Activated T-helper 17 cell treated with anti-CD3 and anti-CD28 coated beads, Interleukin-2, amount 50 U/mL, for 72 hours (primary cell): ENCODE data around the gene FMO3. TPM values are rescaled to one million over a fixed set of nuclear protein-coding genes. Genes with fewer than 3 reads are reported as not detected.

Experiments
- ATAC-seq: fragments of 150-1000 bp; cut with Tn5 transposase; replicated peaks from 2 replicates; pipeline ENCODE4 v1.10.0; 2021; ENCODE audit warnings: mild to moderate bottlenecking, moderate library complexity
- H3K27ac Mint-ChIP-seq: one replicate; pipeline ENCODE4 v1.8.0; 2022; ENCODE audit warnings: mixed read lengths
- H3K27me3 Mint-ChIP-seq: one replicate; pipeline ENCODE4 v1.8.0; 2022; ENCODE audit warnings: mixed read lengths
- H3K36me3 Mint-ChIP-seq: one replicate; pipeline ENCODE4 v1.8.0; 2022; ENCODE audit warnings: low read depth, mild to moderate bottlenecking, mixed read lengths
- H3K4me1 Mint-ChIP-seq: one replicate; pipeline ENCODE4 v1.8.0; 2022; ENCODE audit warnings: mixed read lengths
- H3K4me3 Mint-ChIP-seq: one replicate; pipeline ENCODE4 v1.8.0; 2022; ENCODE audit warnings: mild to moderate bottlenecking, mixed read lengths
- H3K9me3 Mint-ChIP-seq: one replicate; pipeline ENCODE4 v1.8.0; 2022; ENCODE audit warnings: mixed read lengths
- total RNA-seq, 2 donors: library from RNA; stranded (reverse); gene quantifications; one replicate each; pipeline ENCODE4 v1.2.3, GENCODE V29; 2022

The FMO3 gene
- total RNA-seq: not detected

DNA sequence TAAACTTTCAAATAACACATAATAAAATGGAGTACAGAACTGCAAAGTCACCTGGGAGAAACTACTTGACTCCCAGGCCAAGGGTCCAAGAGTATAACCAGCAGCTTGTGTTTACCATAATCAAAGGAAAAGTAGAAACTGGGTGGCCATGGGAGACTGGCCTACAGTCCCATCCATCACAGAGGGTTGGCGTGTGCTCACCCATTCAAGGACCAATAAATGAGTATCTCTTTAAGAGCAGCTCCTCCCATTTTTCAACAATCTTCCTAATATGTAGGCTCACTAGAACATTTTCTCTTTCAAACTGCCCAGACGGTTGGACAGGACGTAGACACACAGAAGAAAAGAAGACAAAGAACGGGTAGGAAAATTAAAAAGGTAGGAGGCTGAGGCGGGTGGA, at the start of gene FMO3:
TSS of gene FMO3 (plus strand) at position 302 of the 400 bp plus-strand sequence. CDS start 1,754 bp downstream, outside the sequence.
- Mint-ChIP-seq H3K9me3 (no peaks in the 10 kb centered on the region), H3K27ac (no peak within 1 kb of the TSS), H3K4me1 (no peaks in the 10 kb centered on the region), H3K27me3 (peaks cover 6% of the 10 kb centered on the region), H3K36me3 (no peaks in the 10 kb centered on the region), H3K4me3 (no peak within 1 kb of the TSS)
- ATAC-seq: no peak

DNA sequence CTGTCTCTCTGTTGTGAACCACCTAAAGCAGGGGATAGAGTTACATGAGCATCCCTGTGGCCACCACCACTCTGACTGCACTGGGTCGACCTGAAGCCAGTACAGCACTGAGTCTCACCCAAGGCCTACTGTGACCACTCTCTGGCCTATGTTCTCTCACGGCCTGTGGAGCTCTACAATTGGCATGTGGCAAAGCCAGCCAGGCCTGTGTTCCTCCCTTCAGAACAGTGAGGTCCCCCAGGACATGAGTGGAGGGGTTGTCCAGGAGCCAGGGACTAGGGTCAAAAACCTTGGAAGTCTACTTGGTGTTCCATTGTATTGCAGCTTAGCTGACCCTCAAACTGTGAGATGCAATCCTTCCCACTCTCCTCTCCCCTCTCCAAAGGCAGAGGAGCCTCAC, 42.7 kb upstream of the FMO3 start:
- H3K9me3 Mint-ChIP-seq: peaks cover 27% of the 10 kb centered on the region
- no peak overlapping the region for H3K27ac Mint-ChIP-seq
- no peak for ATAC-seq
- peaks cover 17% of the 10 kb centered on the region for H3K27me3 Mint-ChIP-seq
- no peak overlapping the region for H3K4me3 Mint-ChIP-seq
- no peaks in the 10 kb centered on the region for H3K36me3 Mint-ChIP-seq
- no peaks in the 10 kb centered on the region for H3K4me1 Mint-ChIP-seq

DNA sequence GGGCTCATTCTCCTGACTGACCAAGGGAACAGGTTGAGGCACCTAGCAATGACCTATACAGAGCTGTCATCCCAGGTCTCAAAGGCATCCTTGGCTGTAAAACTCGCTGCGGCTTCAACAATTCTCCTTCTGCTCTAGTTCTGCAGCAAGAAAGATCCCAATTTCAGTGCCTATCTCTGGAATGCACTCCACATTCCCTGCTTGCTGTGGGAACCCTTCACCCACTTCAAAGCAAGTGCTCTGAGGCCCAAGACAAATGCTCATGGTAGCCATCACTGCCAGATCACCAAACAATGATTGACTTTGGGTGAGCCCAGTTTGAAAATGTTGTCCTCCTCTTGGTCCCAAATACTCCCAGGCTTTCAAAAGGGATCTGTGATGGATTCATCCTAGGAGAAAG, 37.7 kb upstream of the FMO3 start:
- Mint-ChIP-seq H3K36me3 (no peaks in the 10 kb centered on the region), H3K27me3 (peaks cover 14% of the 10 kb centered on the region), H3K4me1 (no peaks in the 10 kb centered on the region), H3K27ac (no peak overlapping the region), H3K4me3 (no peak overlapping the region), H3K9me3 (peaks cover 14% of the 10 kb centered on the region)
- ATAC-seq: no peak

DNA sequence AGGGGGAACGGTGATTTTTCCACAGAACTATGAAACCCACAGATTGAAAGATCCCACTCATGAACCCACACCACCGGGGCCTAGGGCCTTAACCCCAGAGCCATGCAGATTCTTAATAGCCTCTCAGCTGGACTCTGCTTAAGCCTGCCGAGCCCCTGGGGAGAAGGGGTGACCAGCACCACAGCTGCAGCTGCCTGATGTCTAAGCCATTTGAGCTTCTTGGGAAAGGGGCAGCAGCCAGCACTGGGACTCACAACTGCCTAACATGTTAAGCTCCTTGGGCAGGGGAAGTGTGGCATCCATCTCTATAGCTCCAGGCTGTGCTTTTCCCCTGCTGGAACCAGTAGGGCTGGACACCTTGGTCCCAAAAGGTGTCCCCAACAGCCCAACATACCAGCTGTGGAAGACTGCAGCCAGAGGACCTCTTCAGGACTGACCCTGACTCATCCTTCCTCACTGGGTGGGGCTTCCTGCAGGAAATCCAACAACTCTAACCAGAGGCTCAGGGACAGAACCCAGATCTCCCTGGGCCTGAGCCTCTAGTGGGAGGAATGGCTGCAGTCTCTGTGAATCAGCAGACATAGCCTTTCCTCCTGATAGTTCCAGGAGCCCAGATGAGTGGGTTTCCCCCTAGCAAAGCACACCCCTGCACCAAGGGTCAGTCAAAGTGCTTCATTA, 34.6 kb upstream of the FMO3 start:
- no peaks in the 10 kb centered on the region for H3K36me3 Mint-ChIP-seq
- no peak overlapping the region for H3K4me3 Mint-ChIP-seq
- peaks cover 12% of the 10 kb centered on the region for H3K9me3 Mint-ChIP-seq
- ATAC-seq: no peak
- H3K27ac Mint-ChIP-seq: no peak overlapping the region
- H3K4me1 Mint-ChIP-seq: no peaks in the 10 kb centered on the region
- peaks cover 9% of the 10 kb centered on the region for H3K27me3 Mint-ChIP-seq

DNA sequence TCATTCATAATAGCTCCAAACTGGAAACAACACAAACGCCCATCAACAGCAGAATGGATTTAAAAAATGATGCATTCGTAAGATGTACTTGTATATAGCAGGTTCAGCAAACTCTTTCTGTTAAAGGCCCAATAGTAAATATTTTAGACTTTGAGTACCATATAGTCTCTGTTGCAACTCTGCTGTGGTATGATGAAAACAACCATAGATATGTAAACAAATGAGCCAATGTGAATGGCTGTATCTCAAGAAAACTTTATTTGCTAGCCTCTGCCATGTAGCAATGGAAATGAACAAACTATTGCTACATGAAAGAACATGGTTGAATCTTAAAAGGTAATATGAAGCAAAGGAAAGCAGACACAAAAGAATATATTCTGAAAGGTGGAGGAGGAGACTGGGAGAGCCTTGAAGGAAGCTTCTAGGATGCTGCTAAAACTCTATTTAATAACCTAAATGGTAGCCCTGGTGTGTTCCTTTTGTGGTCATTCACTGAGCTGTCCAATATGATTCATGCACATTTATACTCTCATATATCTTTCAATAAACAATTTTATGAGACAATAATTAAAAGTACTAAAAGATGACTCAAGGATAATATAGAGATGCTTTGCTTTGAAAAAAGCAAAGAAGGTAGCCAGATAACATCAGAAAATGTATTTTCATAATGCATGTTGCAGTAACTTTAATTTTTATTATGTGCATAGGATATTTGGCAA, 29.1 kb upstream of the FMO3 start:
- no peak overlapping the region for H3K27ac Mint-ChIP-seq
- H3K4me1 Mint-ChIP-seq: no peaks in the 10 kb centered on the region
- H3K9me3 Mint-ChIP-seq: peaks cover 9% of the 10 kb centered on the region
- no peak for ATAC-seq
- H3K4me3 Mint-ChIP-seq: no peak overlapping the region
- H3K36me3 Mint-ChIP-seq: no peaks in the 10 kb centered on the region
- H3K27me3 Mint-ChIP-seq: peaks cover 4% of the 10 kb centered on the region

DNA sequence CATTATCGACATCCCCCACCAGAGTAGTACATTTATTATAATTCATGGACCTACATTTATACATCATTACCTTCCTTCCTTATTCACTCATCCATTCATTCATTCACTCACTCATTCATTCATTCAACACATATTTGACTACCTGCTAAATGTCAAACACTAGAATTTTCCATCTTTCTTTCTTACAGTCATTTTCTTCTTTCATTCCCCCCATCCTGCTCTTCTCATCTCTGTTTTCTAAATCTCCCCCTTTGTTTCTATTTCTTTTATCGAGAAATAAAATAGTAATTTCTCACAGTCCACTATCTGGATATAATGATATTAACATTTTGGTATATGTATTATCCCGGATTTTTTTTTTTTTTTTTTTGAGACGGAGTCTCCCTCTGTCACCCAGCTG, 27.8 kb upstream of the FMO3 start:
- H3K36me3 Mint-ChIP-seq: no peaks in the 10 kb centered on the region
- no peak overlapping the region for H3K27ac Mint-ChIP-seq
- H3K4me3 Mint-ChIP-seq: no peak overlapping the region
- no peaks in the 10 kb centered on the region for H3K4me1 Mint-ChIP-seq
- peaks cover 2% of the 10 kb centered on the region for H3K9me3 Mint-ChIP-seq
- no peak for ATAC-seq
- H3K27me3 Mint-ChIP-seq: peaks cover 4% of the 10 kb centered on the region

DNA sequence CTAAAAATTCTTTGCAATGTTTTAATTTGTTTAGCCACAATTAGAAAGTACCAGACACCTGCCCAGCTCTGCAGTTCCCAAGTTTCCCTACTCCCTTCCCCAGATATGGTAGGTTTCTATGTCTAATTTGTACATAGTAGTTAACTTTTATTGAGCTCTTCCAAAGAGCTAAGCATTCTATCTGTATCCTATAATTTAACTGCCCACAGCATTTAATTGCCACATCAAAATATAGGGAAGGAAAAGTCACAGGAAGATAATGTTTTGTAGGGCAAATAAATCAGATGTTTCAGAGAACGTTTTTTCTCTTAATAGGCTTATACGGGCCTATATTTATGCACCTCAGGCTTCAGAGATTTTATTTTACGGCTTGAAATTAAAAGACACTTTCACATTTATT, 15.7 kb upstream of the FMO3 start:
- Mint-ChIP-seq H3K27me3 (peaks cover 17% of the 10 kb centered on the region), H3K9me3 (no peaks in the 10 kb centered on the region), H3K27ac (no peak overlapping the region), H3K4me1 (no peaks in the 10 kb centered on the region), H3K4me3 (no peak overlapping the region), H3K36me3 (no peaks in the 10 kb centered on the region)
- ATAC-seq: no peak

DNA sequence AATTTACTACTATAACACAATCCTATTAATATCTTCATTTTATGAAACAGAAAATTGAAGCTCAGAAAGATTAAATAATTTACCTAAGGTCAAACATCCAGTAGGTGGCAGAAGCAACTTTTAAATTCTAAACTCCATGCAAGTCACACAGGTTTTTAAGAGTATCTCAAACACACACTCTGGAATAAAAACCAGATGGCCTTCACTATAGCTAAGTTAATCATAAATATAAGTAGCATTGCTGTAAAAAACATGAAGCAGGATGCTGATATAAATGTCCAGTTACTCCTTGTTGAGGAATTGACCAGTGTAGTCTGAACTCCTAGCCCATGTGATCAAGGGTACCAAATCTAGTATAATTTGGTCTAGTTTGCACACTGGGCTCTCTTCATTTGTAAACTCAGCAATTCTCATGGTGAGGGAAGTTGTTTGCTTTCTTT, 9.4 kb upstream of the FMO3 start:
- no peak for ATAC-seq
- H3K27me3 Mint-ChIP-seq: peaks cover 13% of the 10 kb centered on the region
- H3K9me3 Mint-ChIP-seq: no peaks in the 10 kb centered on the region
- H3K36me3 Mint-ChIP-seq: no peaks in the 10 kb centered on the region
- no peak overlapping the region for H3K4me3 Mint-ChIP-seq
- H3K27ac Mint-ChIP-seq: no peak overlapping the region
- no peaks in the 10 kb centered on the region for H3K4me1 Mint-ChIP-seq

DNA sequence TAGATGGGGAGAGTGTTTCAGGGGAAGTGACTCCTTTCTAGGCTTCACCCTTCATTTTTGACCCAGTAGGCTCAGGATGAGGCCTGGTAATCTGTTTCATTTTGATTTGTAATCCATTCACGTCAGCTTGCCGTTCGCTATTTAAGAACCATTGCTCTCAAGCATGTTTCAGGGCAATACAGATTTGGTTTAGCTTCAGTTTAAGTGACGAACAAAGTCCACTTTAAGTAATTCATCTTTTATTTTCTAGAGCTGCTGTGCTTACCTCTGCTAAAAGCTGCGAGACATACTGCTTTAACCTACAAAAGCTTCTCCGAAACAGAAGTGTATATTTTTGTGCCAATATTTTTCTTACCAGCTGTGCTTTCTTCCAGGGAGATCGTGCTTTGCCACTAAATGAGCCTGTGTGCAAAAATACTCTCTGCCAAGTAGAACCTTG, 8.9 kb upstream of the FMO3 start:
- H3K27me3 Mint-ChIP-seq: peaks cover 9% of the 10 kb centered on the region
- no peak overlapping the region for H3K27ac Mint-ChIP-seq
- H3K4me1 Mint-ChIP-seq: no peaks in the 10 kb centered on the region
- ATAC-seq: no peak
- no peak overlapping the region for H3K4me3 Mint-ChIP-seq
- H3K36me3 Mint-ChIP-seq: no peaks in the 10 kb centered on the region
- H3K9me3 Mint-ChIP-seq: no peaks in the 10 kb centered on the region

DNA sequence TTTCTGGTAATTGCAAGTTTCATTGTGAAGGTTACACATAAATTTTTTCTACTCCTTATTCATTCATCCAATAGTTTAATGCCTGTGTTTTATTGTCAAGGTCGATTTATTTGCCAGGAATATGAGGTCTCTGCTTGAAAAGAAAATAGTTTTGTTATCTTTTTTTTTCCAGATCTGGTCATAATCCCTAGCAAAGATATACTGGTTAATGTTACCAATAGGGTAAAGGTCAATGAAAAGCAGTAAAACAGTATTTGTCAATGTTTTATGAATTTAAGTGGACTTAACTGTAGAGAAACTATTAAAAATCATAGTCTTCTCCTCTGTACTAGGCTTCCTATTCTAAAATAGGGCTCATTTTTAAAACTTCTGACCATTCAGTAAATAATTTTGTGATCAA, 8.1 kb upstream of the FMO3 start:
- no peaks in the 10 kb centered on the region for H3K36me3 Mint-ChIP-seq
- peaks cover 10% of the 10 kb centered on the region for H3K27me3 Mint-ChIP-seq
- ATAC-seq: no peak
- H3K27ac Mint-ChIP-seq: no peak overlapping the region
- H3K9me3 Mint-ChIP-seq: no peaks in the 10 kb centered on the region
- no peaks in the 10 kb centered on the region for H3K4me1 Mint-ChIP-seq
- no peak overlapping the region for H3K4me3 Mint-ChIP-seq

DNA sequence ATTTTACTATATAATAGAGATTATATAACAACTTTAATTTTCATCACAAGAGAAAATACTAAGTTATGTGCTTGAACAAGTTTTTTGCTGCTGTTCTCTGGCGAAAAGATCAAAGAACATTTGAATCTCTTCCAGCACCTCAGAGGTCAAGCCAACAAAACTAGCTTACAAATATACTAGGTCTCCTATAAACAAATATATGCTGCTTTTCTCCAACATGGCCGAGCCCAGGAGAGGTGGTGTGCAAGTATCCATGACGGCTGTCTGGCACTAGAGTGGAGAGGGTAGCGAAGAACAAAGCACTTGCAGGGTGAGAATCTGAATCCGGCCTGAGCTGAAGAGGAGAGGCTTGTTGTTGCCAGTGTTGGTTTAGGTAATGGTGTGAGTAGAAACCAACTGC, 7.5 kb upstream of the FMO3 start:
- H3K4me3 Mint-ChIP-seq: no peak overlapping the region
- no peaks in the 10 kb centered on the region for H3K9me3 Mint-ChIP-seq
- no peaks in the 10 kb centered on the region for H3K36me3 Mint-ChIP-seq
- peaks cover 11% of the 10 kb centered on the region for H3K27me3 Mint-ChIP-seq
- ATAC-seq: no peak
- no peak overlapping the region for H3K27ac Mint-ChIP-seq
- no peaks in the 10 kb centered on the region for H3K4me1 Mint-ChIP-seq

DNA sequence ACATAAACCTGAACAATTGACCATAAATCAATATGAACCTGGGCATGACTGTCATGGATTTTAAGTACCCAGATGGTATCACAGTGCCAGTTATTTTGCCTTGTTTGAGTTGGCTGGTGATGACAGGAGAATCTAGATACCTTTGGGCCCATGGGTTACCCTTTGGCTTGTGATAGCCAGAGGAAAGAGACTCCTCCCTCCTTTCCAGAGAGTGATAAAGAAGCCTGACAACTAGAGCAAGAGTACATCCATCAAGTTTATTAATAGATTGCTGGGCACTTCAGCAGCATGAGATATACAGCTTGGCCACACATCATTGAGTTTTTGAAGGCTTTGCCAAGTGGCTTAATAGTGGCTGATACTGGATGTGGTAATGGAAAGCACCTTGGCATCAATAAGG, 6.6 kb upstream of the FMO3 start:
- Mint-ChIP-seq H3K4me1 (no peaks in the 10 kb centered on the region), H3K27me3 (peaks cover 11% of the 10 kb centered on the region), H3K27ac (no peak overlapping the region), H3K4me3 (no peak overlapping the region), H3K9me3 (no peaks in the 10 kb centered on the region), H3K36me3 (no peaks in the 10 kb centered on the region)
- no peak for ATAC-seq

DNA sequence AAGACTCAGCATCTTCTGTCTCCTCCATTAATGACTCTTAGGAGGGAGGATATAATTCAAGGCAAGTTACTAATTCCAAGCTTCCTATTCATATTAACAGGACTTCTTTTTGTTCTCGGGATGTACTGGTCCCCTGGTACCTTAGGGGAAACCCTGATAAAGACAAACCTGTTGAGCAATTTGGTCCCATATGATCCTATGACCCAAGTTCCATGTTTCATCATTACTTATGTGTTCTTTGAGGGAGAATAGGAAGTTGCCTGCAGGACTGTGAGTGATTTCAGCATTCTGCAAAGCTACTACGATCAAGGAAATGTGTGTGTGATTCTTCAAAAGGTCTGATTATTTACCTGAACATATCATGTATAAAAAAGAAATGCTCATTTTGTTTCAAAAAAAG, 5.8 kb upstream of the FMO3 start:
- Mint-ChIP-seq H3K27me3 (peaks cover 11% of the 10 kb centered on the region), H3K36me3 (no peaks in the 10 kb centered on the region), H3K9me3 (no peaks in the 10 kb centered on the region), H3K27ac (no peak overlapping the region), H3K4me3 (no peak overlapping the region), H3K4me1 (no peaks in the 10 kb centered on the region)
- no peak for ATAC-seq

DNA sequence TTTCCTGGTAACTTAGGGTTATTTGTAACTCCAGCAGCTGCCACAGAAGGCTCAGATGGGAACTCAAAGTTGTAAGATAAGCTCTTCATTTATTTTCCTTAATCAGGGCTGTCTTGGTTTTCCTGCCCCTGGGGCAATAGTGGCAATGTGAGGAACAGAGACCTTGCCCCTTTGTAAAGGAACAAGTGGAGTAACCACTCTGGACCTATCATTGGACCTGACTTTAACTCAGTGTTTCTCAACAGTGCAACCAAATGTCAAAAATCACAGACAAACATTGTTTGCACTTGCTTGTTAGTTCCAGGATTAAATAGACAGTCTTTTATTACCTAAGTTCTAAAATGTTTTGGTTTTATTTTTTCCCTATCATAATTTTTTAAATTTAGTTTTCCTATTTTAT, 2.8 kb upstream of the FMO3 start:
- no peaks in the 10 kb centered on the region for H3K4me1 Mint-ChIP-seq
- H3K27ac Mint-ChIP-seq: no peak overlapping the region
- no peaks in the 10 kb centered on the region for H3K9me3 Mint-ChIP-seq
- ATAC-seq: no peak
- H3K4me3 Mint-ChIP-seq: no peak overlapping the region
- peaks cover 11% of the 10 kb centered on the region for H3K27me3 Mint-ChIP-seq
- no peaks in the 10 kb centered on the region for H3K36me3 Mint-ChIP-seq

DNA sequence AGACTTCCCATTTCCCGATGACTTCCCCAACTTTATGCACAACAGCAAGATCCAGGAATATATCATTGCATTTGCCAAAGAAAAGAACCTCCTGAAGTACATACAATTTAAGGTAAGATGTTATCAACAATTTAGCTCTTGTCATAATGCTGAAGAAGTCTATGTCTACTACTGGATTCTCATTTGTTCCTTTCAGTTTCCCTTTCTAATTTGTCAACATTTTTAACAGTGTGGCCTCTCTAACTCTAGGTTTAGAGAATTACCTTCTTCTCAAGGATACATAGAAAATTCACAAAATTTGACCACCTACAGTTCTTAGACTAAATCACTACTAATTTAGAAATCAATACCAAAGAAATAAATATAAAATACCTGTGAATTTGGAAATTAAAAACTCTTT, 13.2 kb downstream of the FMO3 start:
- Mint-ChIP-seq H3K4me3 (no peak overlapping the region), H3K27me3 (peaks cover 4% of the 10 kb centered on the region), H3K9me3 (no peaks in the 10 kb centered on the region), H3K36me3 (no peaks in the 10 kb centered on the region), H3K27ac (no peak overlapping the region), H3K4me1 (no peaks in the 10 kb centered on the region)
- no peak for ATAC-seq
